ENCODE results near the gene TSEN2. TPM values are rescaled to one million over a fixed set of nuclear protein-coding genes. Genes with fewer than 3 reads are reported as not detected.
A peak's percentile ranks its signal among the peaks of the same experiment; 100 is the strongest.

Gene TSEN2
- total and polyA plus RNA-seq, 10 of the 15 experiments (the other 5 are each of a cell fraction or from before 2014, with no cell fraction given), result 17.7 to 32.3 (median 24.3) TPM

DNA sequence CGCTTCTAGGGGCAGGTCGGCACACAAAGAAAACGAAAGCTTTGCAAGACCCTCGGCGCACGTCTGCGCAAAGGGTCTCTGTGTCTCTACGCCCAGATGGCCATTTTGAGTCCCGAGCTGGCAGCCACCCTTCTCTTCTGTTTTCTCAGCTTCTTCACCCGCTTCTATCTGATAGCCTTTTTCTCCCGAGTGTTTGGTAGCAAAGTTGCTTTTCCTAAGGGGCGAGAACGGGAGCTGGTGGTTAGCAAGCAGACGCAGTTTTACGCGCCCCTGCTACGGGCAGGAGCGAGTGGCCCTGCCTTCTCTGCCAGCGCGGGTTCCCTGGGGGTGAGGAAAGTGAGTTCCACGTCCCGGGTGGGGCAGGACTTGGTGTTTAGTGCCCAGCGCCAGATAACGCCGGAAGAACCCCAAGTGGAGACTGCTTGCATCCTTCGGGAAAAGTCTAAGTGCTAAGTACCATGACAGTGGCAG lies 69.7 kb downstream of the TSEN2 start (continued):
- TF ChIP-seq, protein P1, sequence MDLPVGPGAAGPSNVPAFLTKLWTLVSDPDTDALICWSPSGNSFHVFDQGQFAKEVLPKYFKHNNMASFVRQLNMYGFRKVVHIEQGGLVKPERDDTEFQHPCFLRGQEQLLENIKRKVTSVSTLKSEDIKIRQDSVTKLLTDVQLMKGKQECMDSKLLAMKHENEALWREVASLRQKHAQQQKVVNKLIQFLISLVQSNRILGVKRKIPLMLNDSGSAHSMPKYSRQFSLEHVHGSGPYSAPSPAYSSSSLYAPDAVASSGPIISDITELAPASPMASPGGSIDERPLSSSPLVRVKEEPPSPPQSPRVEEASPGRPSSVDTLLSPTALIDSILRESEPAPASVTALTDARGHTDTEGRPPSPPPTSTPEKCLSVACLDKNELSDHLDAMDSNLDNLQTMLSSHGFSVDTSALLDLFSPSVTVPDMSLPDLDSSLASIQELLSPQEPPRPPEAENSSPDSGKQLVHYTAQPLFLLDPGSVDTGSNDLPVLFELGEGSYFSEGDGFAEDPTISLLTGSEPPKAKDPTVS (IDR thresholded peaks at IDR 0.05; ENCODE audit: low read depth, low read length), result no peak
- no peak for TF ChIP-seq CBX5 (IDR thresholded peaks at IDR 0.05; ENCODE audit: low read depth)
- no peak for TF ChIP-seq TCF7 (IDR thresholded peaks at IDR 0.05; ENCODE audit: borderline replicate concordance)
- TF ChIP-seq, protein P2, sequence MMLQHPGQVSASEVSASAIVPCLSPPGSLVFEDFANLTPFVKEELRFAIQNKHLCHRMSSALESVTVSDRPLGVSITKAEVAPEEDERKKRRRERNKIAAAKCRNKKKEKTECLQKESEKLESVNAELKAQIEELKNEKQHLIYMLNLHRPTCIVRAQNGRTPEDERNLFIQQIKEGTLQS (IDR thresholded peaks at IDR 0.05; ENCODE audit: borderline replicate concordance, extremely low read depth, low read depth, low read length), result no peak
- no peak for TF ChIP-seq SMARCA5 (IDR thresholded peaks at IDR 0.05)
- TF ChIP-seq IKZF2 (IDR thresholded peaks at IDR 0.05), result peak in 1 of 2 experiments; percentile 25; a peak in 1 of 4 replicates
- TF ChIP-seq, protein P3, sequence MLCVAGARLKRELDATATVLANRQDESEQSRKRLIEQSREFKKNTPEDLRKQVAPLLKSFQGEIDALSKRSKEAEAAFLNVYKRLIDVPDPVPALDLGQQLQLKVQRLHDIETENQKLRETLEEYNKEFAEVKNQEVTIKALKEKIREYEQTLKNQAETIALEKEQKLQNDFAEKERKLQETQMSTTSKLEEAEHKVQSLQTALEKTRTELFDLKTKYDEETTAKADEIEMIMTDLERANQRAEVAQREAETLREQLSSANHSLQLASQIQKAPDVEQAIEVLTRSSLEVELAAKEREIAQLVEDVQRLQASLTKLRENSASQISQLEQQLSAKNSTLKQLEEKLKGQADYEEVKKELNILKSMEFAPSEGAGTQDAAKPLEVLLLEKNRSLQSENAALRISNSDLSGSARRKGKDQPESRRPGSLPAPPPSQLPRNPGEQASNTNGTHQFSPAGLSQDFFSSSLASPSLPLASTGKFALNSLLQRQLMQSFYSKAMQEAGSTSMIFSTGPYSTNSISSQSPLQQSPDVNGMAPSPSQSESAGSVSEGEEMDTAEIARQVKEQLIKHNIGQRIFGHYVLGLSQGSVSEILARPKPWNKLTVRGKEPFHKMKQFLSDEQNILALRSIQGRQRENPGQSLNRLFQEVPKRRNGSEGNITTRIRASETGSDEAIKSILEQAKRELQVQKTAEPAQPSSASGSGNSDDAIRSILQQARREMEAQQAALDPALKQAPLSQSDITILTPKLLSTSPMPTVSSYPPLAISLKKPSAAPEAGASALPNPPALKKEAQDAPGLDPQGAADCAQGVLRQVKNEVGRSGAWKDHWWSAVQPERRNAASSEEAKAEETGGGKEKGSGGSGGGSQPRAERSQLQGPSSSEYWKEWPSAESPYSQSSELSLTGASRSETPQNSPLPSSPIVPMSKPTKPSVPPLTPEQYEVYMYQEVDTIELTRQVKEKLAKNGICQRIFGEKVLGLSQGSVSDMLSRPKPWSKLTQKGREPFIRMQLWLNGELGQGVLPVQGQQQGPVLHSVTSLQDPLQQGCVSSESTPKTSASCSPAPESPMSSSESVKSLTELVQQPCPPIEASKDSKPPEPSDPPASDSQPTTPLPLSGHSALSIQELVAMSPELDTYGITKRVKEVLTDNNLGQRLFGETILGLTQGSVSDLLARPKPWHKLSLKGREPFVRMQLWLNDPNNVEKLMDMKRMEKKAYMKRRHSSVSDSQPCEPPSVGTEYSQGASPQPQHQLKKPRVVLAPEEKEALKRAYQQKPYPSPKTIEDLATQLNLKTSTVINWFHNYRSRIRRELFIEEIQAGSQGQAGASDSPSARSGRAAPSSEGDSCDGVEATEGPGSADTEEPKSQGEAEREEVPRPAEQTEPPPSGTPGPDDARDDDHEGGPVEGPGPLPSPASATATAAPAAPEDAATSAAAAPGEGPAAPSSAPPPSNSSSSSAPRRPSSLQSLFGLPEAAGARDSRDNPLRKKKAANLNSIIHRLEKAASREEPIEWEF (IDR thresholded peaks at IDR 0.05; ENCODE audit: insufficient replicate concordance, low read depth, low read length), result no peak
- TF ChIP-seq, protein P4, sequence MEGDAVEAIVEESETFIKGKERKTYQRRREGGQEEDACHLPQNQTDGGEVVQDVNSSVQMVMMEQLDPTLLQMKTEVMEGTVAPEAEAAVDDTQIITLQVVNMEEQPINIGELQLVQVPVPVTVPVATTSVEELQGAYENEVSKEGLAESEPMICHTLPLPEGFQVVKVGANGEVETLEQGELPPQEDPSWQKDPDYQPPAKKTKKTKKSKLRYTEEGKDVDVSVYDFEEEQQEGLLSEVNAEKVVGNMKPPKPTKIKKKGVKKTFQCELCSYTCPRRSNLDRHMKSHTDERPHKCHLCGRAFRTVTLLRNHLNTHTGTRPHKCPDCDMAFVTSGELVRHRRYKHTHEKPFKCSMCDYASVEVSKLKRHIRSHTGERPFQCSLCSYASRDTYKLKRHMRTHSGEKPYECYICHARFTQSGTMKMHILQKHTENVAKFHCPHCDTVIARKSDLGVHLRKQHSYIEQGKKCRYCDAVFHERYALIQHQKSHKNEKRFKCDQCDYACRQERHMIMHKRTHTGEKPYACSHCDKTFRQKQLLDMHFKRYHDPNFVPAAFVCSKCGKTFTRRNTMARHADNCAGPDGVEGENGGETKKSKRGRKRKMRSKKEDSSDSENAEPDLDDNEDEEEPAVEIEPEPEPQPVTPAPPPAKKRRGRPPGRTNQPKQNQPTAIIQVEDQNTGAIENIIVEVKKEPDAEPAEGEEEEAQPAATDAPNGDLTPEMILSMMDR (IDR thresholded peaks at IDR 0.05 in 2 of 3, conservative IDR thresholded peaks at IDR 0.05 in 1 of 3; ENCODE audit: control insufficient read depth in 2 of 3, extremely low read depth in 1 of 3, insufficient read depth in 1 of 3, low read depth in 3 of 3, low read length in 3 of 3), result no peak
- no peak for TF ChIP-seq BACH1 (IDR thresholded peaks at IDR 0.05; ENCODE audit: borderline replicate concordance)
- peak; percentile 72; the same call in 1 of the 2 replicates for TF ChIP-seq YY1 (IDR thresholded peaks at IDR 0.05; ENCODE audit: low read depth, low read length)
- TF ChIP-seq, protein P5, sequence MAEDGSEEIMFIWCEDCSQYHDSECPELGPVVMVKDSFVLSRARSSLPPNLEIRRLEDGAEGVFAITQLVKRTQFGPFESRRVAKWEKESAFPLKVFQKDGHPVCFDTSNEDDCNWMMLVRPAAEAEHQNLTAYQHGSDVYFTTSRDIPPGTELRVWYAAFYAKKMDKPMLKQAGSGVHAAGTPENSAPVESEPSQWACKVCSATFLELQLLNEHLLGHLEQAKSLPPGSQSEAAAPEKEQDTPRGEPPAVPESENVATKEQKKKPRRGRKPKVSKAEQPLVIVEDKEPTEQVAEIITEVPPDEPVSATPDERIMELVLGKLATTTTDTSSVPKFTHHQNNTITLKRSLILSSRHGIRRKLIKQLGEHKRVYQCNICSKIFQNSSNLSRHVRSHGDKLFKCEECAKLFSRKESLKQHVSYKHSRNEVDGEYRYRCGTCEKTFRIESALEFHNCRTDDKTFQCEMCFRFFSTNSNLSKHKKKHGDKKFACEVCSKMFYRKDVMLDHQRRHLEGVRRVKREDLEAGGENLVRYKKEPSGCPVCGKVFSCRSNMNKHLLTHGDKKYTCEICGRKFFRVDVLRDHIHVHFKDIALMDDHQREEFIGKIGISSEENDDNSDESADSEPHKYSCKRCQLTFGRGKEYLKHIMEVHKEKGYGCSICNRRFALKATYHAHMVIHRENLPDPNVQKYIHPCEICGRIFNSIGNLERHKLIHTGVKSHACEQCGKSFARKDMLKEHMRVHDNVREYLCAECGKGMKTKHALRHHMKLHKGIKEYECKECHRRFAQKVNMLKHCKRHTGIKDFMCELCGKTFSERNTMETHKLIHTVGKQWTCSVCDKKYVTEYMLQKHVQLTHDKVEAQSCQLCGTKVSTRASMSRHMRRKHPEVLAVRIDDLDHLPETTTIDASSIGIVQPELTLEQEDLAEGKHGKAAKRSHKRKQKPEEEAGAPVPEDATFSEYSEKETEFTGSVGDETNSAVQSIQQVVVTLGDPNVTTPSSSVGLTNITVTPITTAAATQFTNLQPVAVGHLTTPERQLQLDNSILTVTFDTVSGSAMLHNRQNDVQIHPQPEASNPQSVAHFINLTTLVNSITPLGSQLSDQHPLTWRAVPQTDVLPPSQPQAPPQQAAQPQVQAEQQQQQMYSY (CRISPR knock-in tag; IDR thresholded peaks at IDR 0.05), result no peak
- TF ChIP-seq SPI1 (IDR thresholded peaks at IDR 0.05; ENCODE audit: borderline replicate concordance, insufficient read depth, low read depth, low read length), result no peak
- TF ChIP-seq NBN (IDR thresholded peaks at IDR 0.05), result no peak
- TF ChIP-seq SP1 (IDR thresholded peaks at IDR 0.05; ENCODE audit: low read depth, low read length), result no peak
- TF ChIP-seq CBX3 (IDR thresholded peaks at IDR 0.05; ENCODE audit: borderline replicate concordance, low read depth), result no peak
- no peak for TF ChIP-seq SIN3A (IDR thresholded peaks at IDR 0.05; ENCODE audit: low read depth, low read length)
- no peak for TF ChIP-seq EED (IDR thresholded peaks at IDR 0.05; ENCODE audit: low read depth)
- TF ChIP-seq BHLHE40 (IDR thresholded peaks at IDR 0.05; ENCODE audit: borderline replicate concordance in 1 of 2, low read depth in 2 of 2, low read length in 1 of 2), result no peak
